PFSK-1 (cell line): Measurements from ENCODE around the gene ZSWIM6.

Experiments
- FOXP2 ChIP-seq: optimal IDR thresholded peaks from 2 replicates; pipeline ENCODE3; 2011; ENCODE audit warnings: borderline replicate concordance, control low read depth, inconsistent platforms; ENCODE audit not compliant: insufficient read depth; ENCODE audit errors: extremely low read length, extremely low read depth
- POLR2AphosphoS5 ChIP-seq: IDR thresholded peaks from 2 replicates; pipeline ENCODE4 v1.6.1; 2012; ENCODE audit warnings: low read depth, mild to moderate bottlenecking, control low read depth, low read length, moderate library complexity

DNA sequence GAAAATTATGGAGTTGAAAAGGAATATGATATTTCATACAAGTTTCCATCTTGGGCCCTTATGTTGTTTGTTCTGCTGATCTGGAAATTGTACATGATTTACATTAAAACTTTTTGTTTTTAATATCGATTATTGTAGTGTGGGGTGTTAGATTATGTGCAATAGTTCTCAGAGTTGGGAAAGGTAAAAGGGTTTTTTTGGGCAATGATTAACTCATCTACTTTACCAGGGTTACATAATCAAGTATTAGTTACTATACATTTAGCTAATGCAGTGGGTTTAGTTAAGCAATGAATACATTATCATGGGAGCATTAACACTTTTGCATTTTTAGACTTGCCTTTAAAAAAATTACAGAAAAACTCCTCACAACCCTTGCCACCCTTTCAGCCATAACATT is 134.0 kb downstream of the ZSWIM6 start:
- TF ChIP-seq POLR2AphosphoS5: no peak
- no peak for TF ChIP-seq FOXP2
